Urothelium cell line (cell line): Measurements from ENCODE around the gene ZGRF1.
A peak's percentile ranks its signal among the peaks of the same experiment; 100 is the strongest.
"Not testable (repeated sequence)": the region's sequence is repeated elsewhere in the genome, so short reads cannot be mapped to it uniquely, and the experiment has no call there.

Source experiments
- DNase-seq: peaks from one replicate; pipeline ENCODE4 v3.0.0; 2011; ENCODE audit warnings: low spot score, mixed read lengths
- FAIRE-seq: peaks from 2 replicates; lab custom pipeline; 2011; peaks lifted over from hg19 to GRCh38; lab: Jason Lieb, UNC

ZGRF1 gene

GRCh38 chr4:112636688-112637551, at the start of gene ZGRF1, which contains the start of gene LARP7:
Gene ZGRF1, minus strand, starts transcription at chr4:112636909. Its CDS starts 3,733 bp downstream, at chr4:112633176.
Gene LARP7, plus strand, starts transcription at chr4:112637143. Its CDS starts 7,527 bp downstream, at chr4:112644670.
- DNase-seq: peak; percentile 96
- FAIRE-seq: peak; percentile 91

DNA sequence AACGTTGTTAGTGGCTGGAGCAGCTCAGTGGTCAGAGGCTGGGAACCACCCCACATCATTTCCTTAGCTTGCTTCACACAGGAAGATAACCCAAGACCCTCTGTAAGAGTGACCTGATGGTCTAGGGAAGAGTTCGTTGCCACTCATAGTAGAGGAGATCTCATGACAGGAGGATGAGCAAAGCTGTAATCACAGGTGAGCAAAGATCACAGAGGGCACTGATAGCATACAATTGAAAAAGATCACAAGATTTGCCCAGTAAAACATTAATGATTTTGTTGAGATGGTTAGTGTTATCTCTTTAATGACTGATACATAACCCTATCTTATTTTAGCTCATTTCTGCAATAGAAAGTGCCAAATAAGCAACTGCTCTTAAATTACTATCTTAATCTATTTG, 44.3 kb upstream of the ZGRF1 start:
- DNase-seq: no peak
- FAIRE-seq: no peak

GRCh38 chr4:112677519-112678091, 40.9 kb upstream of the ZGRF1 start:
- no peak for FAIRE-seq
- no peak for DNase-seq

GRCh38 chr4:112674376-112674775, 37.7 kb upstream of the ZGRF1 start:
- DNase-seq (no peak), FAIRE-seq (no peak)

DNA sequence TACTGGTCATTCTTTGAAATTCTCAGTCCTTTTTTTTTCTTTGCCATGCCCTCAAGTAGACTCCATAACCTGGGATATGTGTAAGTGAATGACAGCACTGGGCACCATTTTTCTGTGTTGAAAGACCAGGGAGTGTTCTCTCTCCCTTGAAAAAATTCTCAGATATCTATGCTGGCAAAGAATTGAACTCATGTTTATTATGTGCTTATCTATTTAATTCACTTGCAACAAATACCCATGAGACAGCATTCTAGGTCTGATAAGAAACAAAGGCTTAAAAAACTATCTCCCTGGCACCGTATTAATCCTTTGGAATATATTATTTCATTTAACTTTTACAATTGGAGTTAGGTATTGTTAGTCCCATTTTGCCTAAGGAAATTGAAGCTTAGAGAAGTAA, 37.0 kb upstream of the ZGRF1 start:
- no peak for DNase-seq
- FAIRE-seq: no peak

DNA sequence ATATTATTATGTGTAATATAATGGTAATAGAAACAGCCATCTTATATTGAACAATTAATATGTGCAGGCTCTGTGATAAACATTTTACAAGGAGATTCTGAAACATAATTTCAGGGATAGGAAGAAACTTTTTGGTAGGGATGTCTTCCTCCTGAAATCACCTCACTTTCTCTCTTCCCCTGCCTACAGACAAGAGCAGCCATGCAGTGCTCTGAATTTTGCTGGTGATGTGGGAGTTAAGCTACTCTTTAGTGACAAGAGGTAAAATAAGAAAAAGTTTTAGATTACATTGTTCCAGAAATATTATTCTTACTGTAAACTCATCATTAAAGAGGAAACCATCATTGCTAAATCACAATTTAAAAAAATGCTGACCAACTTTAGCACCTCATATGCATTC, 36.4 kb upstream of the ZGRF1 start:
- FAIRE-seq: no peak

GRCh38 chr4:112668131-112668530, 31.4 kb upstream of the ZGRF1 start:
- DNase-seq: no peak
- no peak for FAIRE-seq

More for the DNA sequence above, 36.4 kb upstream of the ZGRF1 start:
- no peak for DNase-seq

DNA sequence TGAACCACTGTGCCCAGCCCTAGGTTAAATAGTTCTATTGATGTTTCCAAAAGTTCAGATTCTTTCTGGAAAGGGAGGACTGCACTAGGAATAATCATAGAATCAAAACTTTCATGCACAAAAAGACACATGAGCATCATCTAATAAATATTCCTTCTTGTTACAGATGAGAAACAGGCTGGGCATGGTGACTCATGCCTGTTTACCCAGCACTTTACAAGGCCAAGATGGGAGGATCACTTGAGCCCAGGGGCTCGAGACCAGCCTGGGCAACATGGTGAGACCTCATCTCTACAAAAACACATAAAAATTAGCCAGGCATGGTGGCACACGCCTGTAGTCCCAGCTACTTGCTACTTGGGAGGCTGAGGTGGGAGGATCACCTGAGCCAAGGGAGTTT, 27.9 kb upstream of the ZGRF1 start:
- FAIRE-seq (no peak), DNase-seq (no peak)

GRCh38 chr4:112656115-112656514, 19.4 kb upstream of the ZGRF1 start:
- FAIRE-seq, DNase-seq: not testable (repeated sequence)

- no peak for DNase-seq
- FAIRE-seq: no peak
These were observed 18.6 kb upstream of the ZGRF1 start for GRCh38 chr4:112655270-112655669.

DNA sequence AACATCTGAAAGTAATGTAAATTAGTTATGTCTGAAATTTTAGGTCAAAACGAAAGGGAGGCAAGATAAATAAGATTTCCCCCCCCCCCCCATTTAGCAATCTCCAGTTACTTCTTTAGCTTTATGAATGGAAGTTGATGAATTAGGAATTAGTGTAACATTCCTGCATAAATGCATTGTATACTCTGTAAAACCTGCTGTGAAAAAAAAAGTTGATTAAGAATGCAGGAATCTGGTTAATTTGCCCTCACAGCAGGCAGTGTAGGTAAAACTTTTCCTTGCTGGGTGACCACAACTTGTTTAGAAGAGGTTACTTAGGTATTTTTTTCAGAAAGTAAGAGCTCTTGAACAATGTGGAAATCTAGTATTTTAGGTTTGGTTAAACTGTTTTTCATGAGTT, 15.5 kb upstream of the ZGRF1 start:
- FAIRE-seq (no peak), DNase-seq (no peak)

DNA sequence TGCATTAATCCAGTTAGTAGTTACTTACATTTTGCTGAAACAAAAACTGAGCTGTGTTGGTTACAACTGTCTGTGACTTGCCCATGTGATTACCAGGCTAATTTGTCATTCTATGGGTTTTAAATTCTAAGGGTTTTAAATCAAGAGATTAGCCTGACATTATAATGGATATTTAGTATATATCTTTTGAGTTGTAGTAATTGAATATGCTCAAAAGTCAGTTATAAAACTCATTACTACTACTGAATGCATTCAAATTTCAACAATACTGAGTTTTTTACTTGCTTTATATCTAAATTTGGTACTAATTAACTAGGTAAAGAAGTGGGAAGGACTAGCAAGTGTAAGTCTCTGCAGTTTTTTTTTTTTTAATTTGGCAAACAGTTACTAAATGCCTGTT, 14.9 kb upstream of the ZGRF1 start:
- DNase-seq (no peak), FAIRE-seq (no peak)

- DNase-seq (no peak), FAIRE-seq (no peak)
These were observed 13.6 kb upstream of the ZGRF1 start for GRCh38 chr4:112650332-112650731.

DNA sequence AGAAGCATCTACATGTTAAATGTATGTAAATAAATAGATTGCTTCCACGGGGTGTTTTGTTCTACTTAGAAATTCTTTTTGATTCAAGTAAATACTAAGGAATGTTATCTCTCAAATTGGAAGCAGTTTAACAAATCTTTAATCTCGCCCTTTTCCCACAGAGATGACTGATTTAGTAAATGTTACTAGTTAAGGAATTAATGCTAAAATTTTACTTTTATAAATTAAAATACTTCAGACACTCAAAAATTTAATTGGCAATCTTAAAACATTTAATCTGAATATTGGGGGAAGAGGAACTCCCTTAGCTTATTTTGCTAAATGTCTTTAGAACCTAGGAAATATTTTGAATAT, 12.3 kb upstream of the ZGRF1 start:
- DNase-seq (no peak), FAIRE-seq (no peak)

DNA sequence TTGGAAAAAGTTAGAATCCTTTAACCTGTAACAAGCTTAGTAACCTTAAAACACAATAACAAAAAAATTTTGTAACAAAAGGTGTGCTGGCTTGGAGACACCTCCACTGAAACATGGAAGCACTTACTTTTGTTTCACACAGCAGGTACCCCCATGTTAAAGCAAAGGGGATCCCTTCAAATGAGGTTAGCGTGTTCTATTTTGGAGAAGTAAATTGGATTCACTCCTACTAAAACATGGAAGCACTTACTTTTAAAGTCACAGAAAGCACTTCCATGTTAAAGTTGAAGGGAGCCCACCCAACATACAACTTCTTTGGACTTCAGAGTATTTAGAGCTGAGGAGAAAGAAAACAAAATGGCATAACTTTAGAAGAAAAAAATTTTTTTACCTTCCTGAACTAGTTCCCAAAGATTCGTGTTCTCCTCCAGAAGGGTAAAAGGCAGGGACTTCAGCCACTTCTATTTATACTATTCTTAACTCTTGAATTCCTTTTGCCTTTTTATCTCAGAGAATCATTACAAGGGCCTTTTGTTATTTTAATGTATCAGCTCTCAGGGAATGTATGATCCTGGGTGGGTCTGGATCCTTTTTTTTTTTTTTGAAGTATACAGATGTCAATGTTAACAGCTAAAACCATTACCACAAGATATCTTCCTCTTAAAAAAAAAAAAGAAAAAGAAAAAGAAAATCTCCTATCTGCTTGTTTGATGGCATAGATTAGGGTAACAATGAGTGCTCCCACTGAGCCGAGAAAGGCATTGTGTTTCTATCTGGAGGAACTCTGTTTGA, 11.8 kb upstream of the ZGRF1 start:
- DNase-seq: no peak
- no peak for FAIRE-seq

- DNase-seq: no peak
- no peak for FAIRE-seq
These were observed 11.1 kb upstream of the ZGRF1 start for GRCh38 chr4:112647785-112648184.

DNA sequence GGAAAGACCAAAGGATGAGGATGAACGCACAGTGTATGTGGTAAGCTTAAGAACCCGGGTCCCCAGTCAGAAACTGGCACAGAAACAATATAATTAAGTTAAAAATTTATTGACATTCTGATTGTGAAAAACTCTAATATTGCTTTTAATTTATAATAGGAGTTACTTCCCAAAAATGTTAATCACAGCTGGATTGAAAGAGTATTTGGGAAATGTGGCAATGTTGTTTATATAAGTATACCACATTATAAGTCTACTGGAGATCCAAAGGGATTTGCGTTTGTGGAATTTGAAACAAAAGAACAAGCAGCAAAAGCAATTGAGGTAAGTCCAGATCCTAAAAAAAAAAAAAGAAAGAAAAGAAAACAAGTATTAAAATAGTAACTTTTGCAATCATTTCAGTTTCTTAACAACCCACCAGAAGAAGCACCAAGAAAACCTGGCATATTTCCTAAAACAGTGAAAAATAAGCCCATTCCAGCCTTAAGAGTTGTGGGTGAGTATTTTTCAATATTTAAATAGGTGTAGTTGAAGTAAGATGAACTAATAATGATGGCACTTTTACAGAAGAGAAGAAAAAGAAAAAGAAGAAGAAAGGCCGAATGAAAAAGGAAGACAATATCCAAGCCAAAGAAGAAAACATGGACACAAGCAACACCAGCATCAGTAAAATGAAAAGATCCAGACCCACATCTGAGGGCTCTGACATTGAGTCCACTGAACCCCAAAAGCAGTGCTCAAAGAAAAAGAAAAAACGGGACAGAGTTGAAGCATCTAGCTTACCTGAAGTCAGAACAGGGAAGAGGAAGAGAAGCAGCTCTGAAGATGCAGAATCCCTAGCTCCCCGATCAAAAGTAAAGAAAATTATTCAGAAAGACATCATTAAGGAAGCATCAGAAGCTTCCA, 10.2 kb upstream of the ZGRF1 start:
- FAIRE-seq (no peak), DNase-seq (no peak)

- FAIRE-seq: no peak
- no peak for DNase-seq
These were observed 9.0 kb upstream of the ZGRF1 start for GRCh38 chr4:112645541-112646329.

DNA sequence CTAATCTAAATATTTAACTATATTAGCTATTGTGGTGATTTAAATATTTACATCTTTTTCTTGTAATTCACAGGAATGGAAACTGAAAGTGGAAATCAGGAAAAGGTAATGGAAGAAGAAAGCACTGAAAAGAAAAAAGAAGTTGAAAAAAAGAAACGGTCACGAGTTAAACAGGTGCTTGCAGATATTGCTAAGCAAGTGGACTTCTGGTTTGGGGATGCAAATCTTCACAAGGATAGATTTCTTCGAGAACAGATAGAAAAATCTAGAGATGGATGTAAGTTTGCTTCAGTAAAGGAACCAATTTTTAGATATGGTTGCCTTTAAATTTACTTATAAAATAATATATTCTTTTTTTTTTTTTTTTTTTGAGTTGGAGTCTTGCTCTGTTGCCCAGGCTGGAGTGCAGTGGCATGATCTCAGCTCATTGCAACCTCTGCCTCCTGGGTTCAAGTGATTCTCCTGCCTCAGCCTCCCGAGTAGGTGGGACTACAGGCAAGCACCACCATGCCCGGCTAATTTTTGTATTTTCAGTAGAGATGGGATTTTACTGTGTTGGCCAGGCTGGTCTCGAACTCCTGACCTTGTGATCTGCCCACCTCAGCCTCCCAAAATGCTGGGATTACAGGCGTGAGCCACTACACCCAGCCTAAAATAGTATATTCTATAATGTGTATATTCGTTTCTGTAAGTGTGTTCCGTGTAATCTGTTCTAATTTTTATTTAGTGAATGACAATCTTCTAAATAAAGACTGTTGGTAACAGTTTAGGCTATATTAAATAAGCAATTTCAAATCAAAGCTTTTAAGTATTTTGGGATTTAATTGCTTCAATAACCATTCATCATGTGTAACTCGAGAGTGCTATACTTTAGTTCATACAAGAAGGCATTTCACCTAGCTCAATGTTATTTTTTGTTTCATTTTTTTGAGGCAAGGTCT, 8.2 kb upstream of the ZGRF1 start:
- not testable (repeated sequence) for DNase-seq, FAIRE-seq
